Bronchial epithelial cell (primary cell): ENCODE results near the gene FABP1. TPM values are rescaled to one million over a fixed set of nuclear protein-coding genes. Genes with fewer than 3 reads are reported as not detected.

Experiments used
- DNase-seq: peaks from one replicate; pipeline ENCODE4 v3.0.0-alpha.2; 2010; ENCODE audit warnings: low read depth
- FAIRE-seq: peaks from 2 replicates; lab custom pipeline; 2011; peaks lifted over from hg19 to GRCh38; lab: Jason Lieb, UNC
- H3K27me3 ChIP-seq: 2 replicates; pipeline ENCODE4 v1.5.1; 2011; ENCODE audit warnings: low read length; ENCODE audit not compliant: control insufficient read depth, insufficient read depth
- H3K36me3 ChIP-seq: 2 replicates; pipeline ENCODE4 v1.5.1; 2011; ENCODE audit warnings: low read length; ENCODE audit not compliant: control insufficient read depth, insufficient read depth
- H3K4me3 ChIP-seq: 2 replicates; pipeline ENCODE4 v1.5.1; 2011; ENCODE audit warnings: mild to moderate bottlenecking, low read depth, low read length, control low read depth
- total RNA-seq: library from RNA; depleted of rRNA; stranded (reverse); fragments of >200 nt; gene quantifications from 2 replicates; pipeline ENCODE4 v1.2.1, GENCODE V29; 2014
- TF ChIP-seq, protein P1 (sequence below): IDR thresholded peaks from 2 replicates; pipeline ENCODE4 v1.5.1; 2011; ENCODE audit warnings: mild to moderate bottlenecking, moderate library complexity, low read length, control low read depth, inconsistent platforms; ENCODE audit not compliant: insufficient read depth, severe bottlenecking

The FABP1 gene
- total RNA-seq, 1 donor from 2014 or later, result not detected

DNA sequence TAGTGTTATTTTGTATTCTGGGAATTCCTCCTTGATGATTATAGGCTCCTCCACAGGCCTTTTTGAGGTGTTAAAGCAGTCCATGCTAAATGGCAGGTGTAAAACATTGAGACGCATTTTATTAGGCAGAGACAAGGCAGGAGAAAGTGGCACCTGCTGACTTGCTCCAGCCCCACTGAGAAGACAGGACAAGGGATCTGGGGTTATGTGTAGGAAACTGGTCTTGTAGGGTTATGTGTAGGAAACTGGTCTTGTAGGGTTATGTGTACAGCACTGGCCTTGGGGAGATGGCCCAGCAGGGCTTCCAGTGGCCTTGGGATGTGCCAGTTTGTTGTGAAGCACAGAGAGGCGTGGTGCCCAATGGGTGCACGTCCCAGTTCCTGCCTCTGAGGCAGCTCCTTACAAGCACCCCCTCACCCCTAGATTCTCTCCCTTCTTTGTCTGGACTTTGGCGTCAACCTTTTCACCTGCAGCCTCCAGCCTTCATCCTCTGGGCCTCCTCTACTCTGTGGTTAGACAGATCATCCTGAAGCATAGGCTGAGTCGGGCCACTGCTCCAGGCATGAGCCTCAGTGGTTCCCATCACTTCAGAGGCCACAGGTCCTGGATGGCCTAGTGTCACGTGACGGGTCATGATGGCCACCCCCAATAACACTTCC, 921 bp upstream of the FABP1 start:
- DNase-seq (no peak), FAIRE-seq (no peak)
- TF ChIP-seq, protein P1, sequence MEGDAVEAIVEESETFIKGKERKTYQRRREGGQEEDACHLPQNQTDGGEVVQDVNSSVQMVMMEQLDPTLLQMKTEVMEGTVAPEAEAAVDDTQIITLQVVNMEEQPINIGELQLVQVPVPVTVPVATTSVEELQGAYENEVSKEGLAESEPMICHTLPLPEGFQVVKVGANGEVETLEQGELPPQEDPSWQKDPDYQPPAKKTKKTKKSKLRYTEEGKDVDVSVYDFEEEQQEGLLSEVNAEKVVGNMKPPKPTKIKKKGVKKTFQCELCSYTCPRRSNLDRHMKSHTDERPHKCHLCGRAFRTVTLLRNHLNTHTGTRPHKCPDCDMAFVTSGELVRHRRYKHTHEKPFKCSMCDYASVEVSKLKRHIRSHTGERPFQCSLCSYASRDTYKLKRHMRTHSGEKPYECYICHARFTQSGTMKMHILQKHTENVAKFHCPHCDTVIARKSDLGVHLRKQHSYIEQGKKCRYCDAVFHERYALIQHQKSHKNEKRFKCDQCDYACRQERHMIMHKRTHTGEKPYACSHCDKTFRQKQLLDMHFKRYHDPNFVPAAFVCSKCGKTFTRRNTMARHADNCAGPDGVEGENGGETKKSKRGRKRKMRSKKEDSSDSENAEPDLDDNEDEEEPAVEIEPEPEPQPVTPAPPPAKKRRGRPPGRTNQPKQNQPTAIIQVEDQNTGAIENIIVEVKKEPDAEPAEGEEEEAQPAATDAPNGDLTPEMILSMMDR, result no peak
- Histone ChIP-seq H3K36me3 (no peaks in the 10 kb centered on the region), H3K27me3 (no peaks in the 10 kb centered on the region), H3K4me3 (no peak overlapping the region)

DNA sequence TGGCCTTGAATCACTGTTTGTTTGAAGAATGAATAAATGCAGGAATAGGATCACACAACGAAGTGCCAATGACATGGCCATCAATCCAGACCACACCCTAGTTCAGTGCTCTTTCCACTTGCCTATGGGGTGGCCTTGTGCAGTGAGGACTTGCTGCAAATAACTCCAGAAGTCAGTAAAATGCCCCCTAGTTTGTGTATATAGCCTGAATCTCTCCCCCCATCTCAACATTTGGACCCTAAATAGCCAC, 299 bp downstream of the FABP1 start:
- Histone ChIP-seq H3K27me3 (no peaks in the 10 kb centered on the region), H3K4me3 (no peak overlapping the region), H3K36me3 (no peaks in the 10 kb centered on the region)
- TF ChIP-seq, protein P1, result no peak
- FAIRE-seq (no peak), DNase-seq (no peak)

DNA sequence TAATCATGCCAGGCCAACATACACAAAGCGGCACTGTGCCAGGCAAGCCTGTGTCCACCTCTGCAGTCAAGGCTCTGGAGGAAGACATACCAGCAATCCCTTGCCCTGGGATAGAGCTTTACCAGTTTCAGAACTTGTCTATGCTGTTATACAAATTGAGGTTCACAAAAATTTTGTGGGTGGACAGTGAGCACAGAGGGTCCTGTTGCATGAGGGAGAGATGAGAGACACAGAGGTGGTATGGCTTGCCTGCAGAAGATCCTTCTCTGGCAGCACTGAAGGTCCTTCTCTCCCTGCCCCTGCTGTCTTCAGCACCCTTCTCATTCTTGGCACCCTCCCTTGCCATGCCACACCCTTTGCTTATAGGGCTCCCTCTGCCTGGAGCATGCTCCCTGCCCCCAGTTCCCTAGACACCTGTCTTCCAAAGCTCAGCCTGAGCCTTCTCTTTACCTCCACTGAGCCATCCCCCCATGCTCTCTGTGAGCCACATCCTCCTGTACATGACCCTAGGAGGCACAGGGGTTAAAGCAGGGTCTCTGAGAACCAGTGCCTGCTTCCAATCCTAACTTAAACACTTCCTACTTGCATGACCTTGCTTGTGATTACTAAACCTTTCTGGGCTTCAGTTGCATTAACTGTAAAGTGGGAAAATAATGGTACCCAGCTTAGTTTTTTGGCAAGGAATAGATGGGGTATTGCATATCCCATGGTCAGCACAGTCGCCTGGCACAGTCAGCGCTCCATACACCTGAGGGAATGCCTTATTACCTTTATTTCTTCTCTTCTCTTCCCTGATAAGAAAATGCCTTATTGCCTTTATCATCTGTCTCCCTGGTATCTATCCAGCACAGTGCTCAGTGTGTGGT, 857 bp downstream of the FABP1 start:
- FAIRE-seq, result no peak
- TF ChIP-seq, protein P1, result no peak
- Histone ChIP-seq H3K27me3 (no peaks in the 10 kb centered on the region), H3K36me3 (no peaks in the 10 kb centered on the region), H3K4me3 (no peak overlapping the region)
- DNase-seq, result no peak

DNA sequence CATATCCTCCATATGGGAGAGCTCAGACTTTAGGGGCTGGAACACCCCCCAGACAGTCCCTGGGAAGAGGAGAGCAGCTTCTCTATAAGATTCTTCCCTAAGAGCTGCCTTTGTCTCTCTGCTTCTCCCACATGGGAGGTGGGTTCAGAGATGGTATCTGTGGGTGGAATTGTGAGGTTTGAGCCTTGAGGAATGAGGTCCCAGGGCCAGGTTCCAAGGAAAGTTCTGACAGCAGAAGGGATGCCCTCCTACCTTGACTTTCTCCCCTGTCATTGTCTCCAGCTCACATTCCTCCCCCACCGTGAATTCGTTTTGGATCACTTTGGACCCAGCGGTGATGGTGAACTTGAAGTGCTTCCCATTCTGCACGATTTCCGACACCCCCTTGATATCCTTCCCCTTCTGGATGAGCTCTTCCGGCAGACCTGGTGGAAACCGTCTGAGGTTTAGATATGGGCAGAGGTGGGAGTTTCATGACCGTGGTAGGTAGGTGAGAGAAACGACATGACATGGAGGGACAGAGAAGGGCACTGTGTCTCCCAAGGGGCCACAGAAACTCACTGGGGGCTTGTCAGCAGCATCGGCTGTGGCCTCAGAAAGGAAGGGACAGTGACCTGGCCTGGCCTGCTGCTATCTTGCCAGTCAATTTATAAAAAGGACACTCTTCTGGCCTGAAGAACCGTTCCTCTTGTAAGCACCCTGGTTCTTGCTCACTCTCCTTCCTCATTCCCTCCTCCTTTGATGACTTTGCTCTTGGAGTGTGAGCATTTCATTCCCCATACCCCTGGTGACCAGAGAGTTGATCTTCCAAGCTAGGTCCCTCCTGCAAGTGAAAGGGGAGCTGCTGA, 1.7 kb downstream of the FABP1 start:
- TF ChIP-seq, protein P1, result no peak
- H3K4me3 ChIP-seq, result no peak overlapping the region
- H3K27me3 ChIP-seq, result no peaks in the 10 kb centered on the region
- DNase-seq (no peak), FAIRE-seq (peak; percentile 50)
- no peaks in the 10 kb centered on the region for H3K36me3 ChIP-seq

DNA sequence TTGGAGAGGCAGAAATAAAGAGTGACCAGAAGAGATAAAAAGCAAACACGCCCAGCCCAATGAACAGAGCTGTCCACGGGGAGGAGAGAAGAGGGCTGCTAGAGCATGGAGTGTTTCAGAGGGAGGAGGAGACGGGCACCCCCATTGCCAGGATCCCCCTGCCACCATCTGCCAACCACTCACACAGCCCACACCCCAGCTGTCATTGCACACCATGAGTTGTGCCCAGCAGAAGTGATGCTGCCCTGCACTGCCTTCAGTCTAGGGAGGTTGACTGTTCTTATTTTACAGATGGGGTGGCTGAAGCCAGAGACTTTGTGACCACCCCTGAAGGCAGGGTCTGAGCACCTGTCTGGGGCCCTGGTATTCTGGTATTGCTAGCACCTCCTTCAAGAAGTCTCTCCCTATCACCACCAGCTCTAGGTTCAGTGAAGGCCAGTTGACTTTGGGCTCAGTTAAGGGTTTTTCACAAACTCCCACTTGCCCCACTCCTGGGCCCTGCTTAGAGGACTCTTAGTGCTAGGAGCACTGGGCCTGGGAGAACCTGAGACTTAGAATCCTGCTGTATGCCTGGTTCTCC, 2.4 kb downstream of the FABP1 start:
- no peaks in the 10 kb centered on the region for H3K27me3 ChIP-seq
- TF ChIP-seq, protein P1, result no peak
- FAIRE-seq, result no peak

More for the DNA sequence above, 2.4 kb downstream of the FABP1 start:
- Histone ChIP-seq H3K4me3 (no peak overlapping the region), H3K36me3 (no peaks in the 10 kb centered on the region)
- no peak for DNase-seq
